ENCODE measurements around the gene IL4I1. TPM values are rescaled to one million over a fixed set of nuclear protein-coding genes. Genes with fewer than 3 reads are reported as not detected.

IL4I1 gene
- total and polyA plus RNA-seq, 2 of the 4 experiments (the other 2 are of a cell fraction), result 0.31 to 0.36 TPM

GRCh38 chr19:49921871-49922795 is 25.4 kb upstream of the IL4I1 start:
- no peak overlapping the region for H2BK120ac ChIP-seq (ENCODE audit: low read depth, low read length)
- peak overlapping the region; percentile 64 for H3K4ac ChIP-seq (ENCODE audit: low read depth, low read length)
- POLR2A ChIA-PET (ENCODE audit: unreplicated experiment), result no interaction called here
- H2BK20ac ChIP-seq (ENCODE audit: low read depth, low read length), result no peak overlapping the region
- H2AK5ac ChIP-seq (ENCODE audit: low read depth, low read length), result peak overlapping the region; percentile 15
- ATAC-seq (ENCODE audit: low read depth), result peak; percentile 85
- BruUV-seq (replicated peaks), result no TSS peak
- CTCF ChIA-PET, result no interaction called here
- H4K8ac ChIP-seq (ENCODE audit: low read depth in 2 of 2, low read length in 2 of 2), result peak overlapping the region in 1 of 2 experiments; percentile 45; a peak in 1 of 4 replicates
- H3K9ac ChIP-seq (ENCODE audit: low read depth, low read length), result no peak overlapping the region
- H3K56ac ChIP-seq (ENCODE audit: extremely low read depth, insufficient read depth, low read length), result no peak overlapping the region
- dilution Hi-C loops (cut with HindIII; ENCODE audit: low sequenced_read_pairs, unreplicated experiment) (no loop called here), in situ Hi-C loops (cut with MboI; ENCODE audit: low sequenced_read_pairs) (no loop called here), intact Hi-C loops (cut with micrococcal nuclease) (no loop called here)
- H3K79me1 ChIP-seq (ENCODE audit: low read depth in 1 of 2, low read length in 2 of 2), result peaks cover 30 to 86% of the 10 kb centered on the region in 2 experiments
- peak overlapping the region; percentile 48; the same call in 1 of the 2 replicates for H3K14ac ChIP-seq (replicated peaks; ENCODE audit: low read depth, low read length)
- H2AK9ac ChIP-seq (replicated peaks; ENCODE audit: low read depth, low read length, poor library complexity), result peak overlapping the region; percentile 74
- 97% methylated on average over 5 of the region's 22 CpGs; no CpG with 5 or more reads in 1 of the 2 experiments for WGBS, 2 experiments (ENCODE audit: extremely low coverage in 2 of 2, insufficient read length in 1 of 2)
- H4K20me1 ChIP-seq (ENCODE audit: insufficient read depth, low read length), result peaks cover 45% of the 10 kb centered on the region
- peak overlapping the region; percentile 49 for H2BK5ac ChIP-seq (ENCODE audit: low read depth, low read length, poor library complexity, severe bottlenecking)
- no peak for TF ChIP-seq SMC3 (IDR thresholded peaks at IDR 0.05; ENCODE audit: low read depth, low read length)
- no peak for TF ChIP-seq NFE2L2 (IDR thresholded peaks at IDR 0.05; ENCODE audit: low read depth, low read length)
- no peak for TF ChIP-seq CHD1 (IDR thresholded peaks at IDR 0.05; ENCODE audit: low read depth, low read length)
- TF ChIP-seq RFX5 (IDR thresholded peaks at IDR 0.05; ENCODE audit: low read depth, low read length), result no peak
- TF ChIP-seq FOS (IDR thresholded peaks at IDR 0.05; ENCODE audit: low read depth, low read length), result peak; percentile 42; the same call in 1 of the 2 replicates
- peak; percentile 37; the same call in 1 of the 2 replicates for TF ChIP-seq MXI1 (IDR thresholded peaks at IDR 0.05; ENCODE audit: borderline replicate concordance, low read depth, low read length)
- TF ChIP-seq CEBPB (IDR thresholded peaks at IDR 0.05; ENCODE audit: low read depth, low read length), result peak; percentile 76
- no peak for TF ChIP-seq RAD21 (IDR thresholded peaks at IDR 0.05; ENCODE audit: low read length)
- TF ChIP-seq MAZ (IDR thresholded peaks at IDR 0.05; ENCODE audit: borderline replicate concordance, low read depth, low read length), result no peak
- no peak for TF ChIP-seq POLR2A (IDR thresholded peaks at IDR 0.05; ENCODE audit: low read depth, low read length)
- no peak for TF ChIP-seq ELK1 (IDR thresholded peaks at IDR 0.05; ENCODE audit: borderline replicate concordance, low read depth, low read length)
- no peak for TF ChIP-seq CTCF (conservative IDR thresholded peaks at IDR 0.05; ENCODE audit: low read depth, low read length)
- TF ChIP-seq BHLHE40 (IDR thresholded peaks at IDR 0.05; ENCODE audit: low read depth, low read length), result no peak
- no peak for TF ChIP-seq RCOR1 (IDR thresholded peaks at IDR 0.05; ENCODE audit: insufficient replicate concordance, low read length)
- peak overlapping the region; percentile 10; the same call in 1 of the 2 replicates for H3K4me2 ChIP-seq (ENCODE audit: low read depth, low read length)
- H4K5ac ChIP-seq (ENCODE audit: low read depth, low read length), result no peak overlapping the region
- no peak overlapping the region for H3K4me3 ChIP-seq (ENCODE audit: insufficient read depth, low read depth, low read length)
- H2BK15ac ChIP-seq (ENCODE audit: low read depth, low read length), result no peak overlapping the region
- H3K23ac ChIP-seq (ENCODE audit: low read depth, low read length), result peak overlapping the region; percentile 65; the same call in 1 of the 2 replicates
- H3K9me1 ChIP-seq (ENCODE audit: insufficient read depth, low read length), result peaks cover 12% of the 10 kb centered on the region
- no peak overlapping the region for H4K91ac ChIP-seq (ENCODE audit: insufficient read depth, low read depth, low read length)
- H3K27me3 ChIP-seq (ENCODE audit: control insufficient read depth, insufficient read depth, low read length), result no peaks in the 10 kb centered on the region
- H3K9me3 ChIP-seq (ENCODE audit: control insufficient read depth, insufficient read depth, low read length), result no peaks in the 10 kb centered on the region
- H3K18ac ChIP-seq (ENCODE audit: low read depth, low read length), result no peak overlapping the region
- H3K36me3 ChIP-seq (ENCODE audit: control insufficient read depth, insufficient read depth, low read length), result peaks cover 26% of the 10 kb centered on the region
- peaks cover 13% of the 10 kb centered on the region for H3K4me1 ChIP-seq (ENCODE audit: control insufficient read depth, insufficient read depth, low read length)
- peak; percentile 81 for DNase-seq
- peak overlapping the region; percentile 27 for H3K27ac ChIP-seq (ENCODE audit: insufficient read depth, low read length)
- peak overlapping the region; percentile 67 for H2AFZ ChIP-seq (replicated peaks; ENCODE audit: low read length, poor library complexity)
